ENCODE results near the gene IFNG. TPM values are rescaled to one million over a fixed set of nuclear protein-coding genes. Genes with fewer than 3 reads are reported as not detected.

IFNG gene
- total and polyA plus RNA-seq, 10 donors = 0.23 to 2.2 (median 0.60) TPM; not detected in 1

DNA sequence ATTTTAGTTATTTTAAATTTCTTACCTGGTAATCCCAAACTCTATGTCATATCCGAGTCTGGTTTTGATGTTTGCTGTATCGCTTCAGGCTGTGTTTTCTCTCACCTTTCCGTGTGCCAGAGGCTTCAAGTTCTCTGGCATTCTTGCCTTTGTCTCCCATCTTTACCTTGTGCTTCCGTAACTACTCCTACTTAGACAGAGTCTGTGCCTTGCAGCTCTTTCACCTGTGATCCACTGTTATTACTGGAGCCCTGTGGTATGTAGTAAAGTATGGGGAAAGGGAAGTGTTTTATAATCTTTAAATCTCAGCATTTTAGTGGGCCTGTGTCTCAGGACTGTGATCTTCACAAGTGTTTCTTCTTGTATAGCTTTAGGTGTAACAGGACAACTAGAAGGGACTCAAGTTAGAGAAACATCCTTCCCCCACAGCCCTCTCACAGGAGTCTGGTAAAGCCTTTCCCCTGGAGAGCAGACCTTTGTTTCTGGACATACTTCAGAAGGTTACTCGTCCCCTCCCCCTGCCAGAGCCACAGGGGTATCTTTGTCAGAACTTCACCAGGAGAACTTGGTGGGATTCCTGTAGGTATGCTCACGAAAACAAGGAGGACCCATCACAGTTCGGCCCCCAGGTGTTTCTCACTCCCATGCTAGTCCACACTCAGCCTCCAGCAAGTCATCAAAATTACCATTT, 11.1 kb downstream of the IFNG start:
- Histone ChIP-seq H3K4me1 (no peaks in the 10 kb centered on the region), H3K4me3 (no peak overlapping the region), H3K27ac (no peak overlapping the region), H3K27me3 (replicated peaks in 1 of 7) (no peaks in the 10 kb centered on the region), H3K36me3 (no peaks in the 10 kb centered on the region), H3K9me3 (no peaks in the 10 kb centered on the region)
- intact Hi-C loops (cut with DNase I; ENCODE audit: low total_unique reads) = no loop called here
- DNase-seq = no peak
- no peak for TF ChIP-seq POLR2A (IDR thresholded peaks at IDR 0.05)
- TF ChIP-seq POLR2AphosphoS5 (IDR thresholded peaks at IDR 0.05) = no peak
- TF ChIP-seq, protein P1, sequence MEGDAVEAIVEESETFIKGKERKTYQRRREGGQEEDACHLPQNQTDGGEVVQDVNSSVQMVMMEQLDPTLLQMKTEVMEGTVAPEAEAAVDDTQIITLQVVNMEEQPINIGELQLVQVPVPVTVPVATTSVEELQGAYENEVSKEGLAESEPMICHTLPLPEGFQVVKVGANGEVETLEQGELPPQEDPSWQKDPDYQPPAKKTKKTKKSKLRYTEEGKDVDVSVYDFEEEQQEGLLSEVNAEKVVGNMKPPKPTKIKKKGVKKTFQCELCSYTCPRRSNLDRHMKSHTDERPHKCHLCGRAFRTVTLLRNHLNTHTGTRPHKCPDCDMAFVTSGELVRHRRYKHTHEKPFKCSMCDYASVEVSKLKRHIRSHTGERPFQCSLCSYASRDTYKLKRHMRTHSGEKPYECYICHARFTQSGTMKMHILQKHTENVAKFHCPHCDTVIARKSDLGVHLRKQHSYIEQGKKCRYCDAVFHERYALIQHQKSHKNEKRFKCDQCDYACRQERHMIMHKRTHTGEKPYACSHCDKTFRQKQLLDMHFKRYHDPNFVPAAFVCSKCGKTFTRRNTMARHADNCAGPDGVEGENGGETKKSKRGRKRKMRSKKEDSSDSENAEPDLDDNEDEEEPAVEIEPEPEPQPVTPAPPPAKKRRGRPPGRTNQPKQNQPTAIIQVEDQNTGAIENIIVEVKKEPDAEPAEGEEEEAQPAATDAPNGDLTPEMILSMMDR (IDR thresholded peaks at IDR 0.05 in 8 of 11, conservative IDR thresholded peaks at IDR 0.05 in 3 of 11) = no peak
- WGBS, 5 donors = 84 to 92% (median 90%) methylated on average over 7 of the region's 7 CpGs

GRCh38 chr12:68140556-68140955, 19.0 kb downstream of the IFNG start:
- Histone ChIP-seq H3K4me1 (peaks cover 0 to 12% (median 0%) of the 10 kb centered on the region in 6 donors), H3K4me3 (no peak overlapping the region), H3K9me3 (no peaks in the 10 kb centered on the region), H3K27ac (no peak overlapping the region), H3K36me3 (no peaks in the 10 kb centered on the region), H3K27me3 (replicated peaks in 1 of 7) (no peaks in the 10 kb centered on the region)
- intact Hi-C loops (cut with DNase I; ENCODE audit: low total_unique reads) = no loop called here
- DNase-seq = no peak
- TF ChIP-seq, protein P1 (IDR thresholded peaks at IDR 0.05 in 8 of 11, conservative IDR thresholded peaks at IDR 0.05 in 3 of 11) = no peak
- TF ChIP-seq POLR2A (IDR thresholded peaks at IDR 0.05) = no peak
- no peak for TF ChIP-seq POLR2AphosphoS5 (IDR thresholded peaks at IDR 0.05)

GRCh38 chr12:68139941-68140340, 19.6 kb downstream of the IFNG start:
- no peaks in the 10 kb centered on the region for H3K27me3 ChIP-seq (replicated peaks in 1 of 7)
- TF ChIP-seq, protein P1 (IDR thresholded peaks at IDR 0.05 in 8 of 11, conservative IDR thresholded peaks at IDR 0.05 in 3 of 11) = no peak
- TF ChIP-seq POLR2A (IDR thresholded peaks at IDR 0.05) (no peak), POLR2AphosphoS5 (IDR thresholded peaks at IDR 0.05) (no peak)
- intact Hi-C loops (cut with DNase I; ENCODE audit: low total_unique reads) = no loop called here

DNA sequence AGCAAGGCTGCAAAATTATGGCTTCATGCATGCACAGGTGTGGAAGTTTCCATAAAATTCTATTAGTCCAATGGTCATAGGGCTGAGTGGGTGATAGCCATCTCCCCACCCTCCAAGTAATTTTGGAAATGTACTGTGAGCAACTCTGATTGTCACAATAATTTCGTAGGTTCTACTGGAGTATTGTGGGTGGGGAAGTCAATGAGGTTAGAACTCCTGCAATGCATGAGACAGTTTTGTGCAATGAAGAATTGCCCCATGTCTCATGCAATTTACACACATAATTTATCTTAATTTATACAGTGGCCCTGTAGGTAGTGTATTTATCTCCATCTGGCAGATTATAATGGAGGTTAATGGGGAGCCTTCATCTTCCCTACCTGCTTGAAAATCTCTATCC, 20.5 kb downstream of the IFNG start:
- no peak for DNase-seq
- H3K27ac ChIP-seq = no peak overlapping the region
- TF ChIP-seq, protein P1 (IDR thresholded peaks at IDR 0.05 in 8 of 11, conservative IDR thresholded peaks at IDR 0.05 in 3 of 11) = no peak
- TF ChIP-seq POLR2AphosphoS5 (IDR thresholded peaks at IDR 0.05) = no peak
- no peak for TF ChIP-seq POLR2A (IDR thresholded peaks at IDR 0.05)
- H3K4me1 ChIP-seq = peaks cover 0 to 12% (median 0%) of the 10 kb centered on the region in 6 donors
- no peaks in the 10 kb centered on the region for H3K27me3 ChIP-seq (replicated peaks in 1 of 7)
- no peaks in the 10 kb centered on the region for H3K36me3 ChIP-seq
- 73 to 94% (median 81%) methylated on average over 1 of the region's 1 CpG for WGBS, 5 donors
- intact Hi-C loops (cut with DNase I; ENCODE audit: low total_unique reads) = no loop called here
- no peaks in the 10 kb centered on the region for H3K9me3 ChIP-seq
- H3K4me3 ChIP-seq = no peak overlapping the region

More at GRCh38 chr12:68139941-68140340, 19.6 kb downstream of the IFNG start:
- DNase-seq = no peak
- no peak overlapping the region for H3K4me3 ChIP-seq
- H3K9me3 ChIP-seq = no peaks in the 10 kb centered on the region
- H3K4me1 ChIP-seq = peaks cover 0 to 12% (median 0%) of the 10 kb centered on the region in 6 donors
- no peaks in the 10 kb centered on the region for H3K36me3 ChIP-seq
- no peak overlapping the region for H3K27ac ChIP-seq
- WGBS, 5 donors = 79 to 85% (median 84%) methylated on average over 1 of the region's 1 CpG
